ENCODE measurements around the gene PLA2G4F.

DNA sequence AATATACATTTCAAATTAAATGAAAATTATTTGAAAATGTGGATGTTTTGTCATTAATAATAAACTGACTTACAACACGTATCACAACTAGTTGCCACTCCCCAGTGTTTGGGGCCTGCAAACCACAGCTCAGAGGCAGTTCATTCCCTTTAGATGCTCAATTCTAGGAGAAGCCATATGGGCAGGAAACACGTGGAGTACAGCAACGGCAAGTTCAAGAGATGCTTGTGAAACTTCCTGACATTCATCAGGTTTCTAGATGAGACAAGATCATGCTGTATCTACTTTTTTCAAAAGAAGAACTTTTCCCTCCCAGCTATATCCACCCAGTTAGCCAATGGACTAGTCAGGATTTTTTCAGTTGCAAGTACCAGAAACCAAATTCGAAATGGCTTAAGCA is 44.5 kb downstream of the PLA2G4F start:
- TF ChIP-seq EZH2 (IDR thresholded peaks at IDR 0.05) (no peak), ZFX (IDR thresholded peaks at IDR 0.05) (no peak), SP1 (IDR thresholded peaks at IDR 0.05; ENCODE audit: low read depth) (no peak), TCF7L2 (IDR thresholded peaks at IDR 0.05; ENCODE audit: borderline replicate concordance, extremely low read depth, insufficient read depth, insufficient read length) (no peak), ZNF274 (IDR thresholded peaks at IDR 0.05; ENCODE audit: low read depth, low read length) (no peak), POLR2A (IDR thresholded peaks at IDR 0.05; ENCODE audit: borderline replicate concordance, extremely low read depth, insufficient read depth, insufficient read length) (no peak), YY1 (IDR thresholded peaks at IDR 0.05; ENCODE audit: extremely low read depth, insufficient replicate concordance, low read depth, low read length) (no peak), EGR1 (IDR thresholded peaks at IDR 0.05; ENCODE audit: low read depth) (no peak), EZH2phosphoT487 (IDR thresholded peaks at IDR 0.05; ENCODE audit: borderline replicate concordance) (no peak), POLR2AphosphoS5 (IDR thresholded peaks at IDR 0.05; ENCODE audit: low read depth, low read length) (no peak), FOSL1 (IDR thresholded peaks at IDR 0.05; ENCODE audit: low read depth) (no peak)
- TF ChIP-seq, protein P1, sequence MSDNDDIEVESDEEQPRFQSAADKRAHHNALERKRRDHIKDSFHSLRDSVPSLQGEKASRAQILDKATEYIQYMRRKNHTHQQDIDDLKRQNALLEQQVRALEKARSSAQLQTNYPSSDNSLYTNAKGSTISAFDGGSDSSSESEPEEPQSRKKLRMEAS (IDR thresholded peaks at IDR 0.05) = no peak
- TF ChIP-seq, protein P2, sequence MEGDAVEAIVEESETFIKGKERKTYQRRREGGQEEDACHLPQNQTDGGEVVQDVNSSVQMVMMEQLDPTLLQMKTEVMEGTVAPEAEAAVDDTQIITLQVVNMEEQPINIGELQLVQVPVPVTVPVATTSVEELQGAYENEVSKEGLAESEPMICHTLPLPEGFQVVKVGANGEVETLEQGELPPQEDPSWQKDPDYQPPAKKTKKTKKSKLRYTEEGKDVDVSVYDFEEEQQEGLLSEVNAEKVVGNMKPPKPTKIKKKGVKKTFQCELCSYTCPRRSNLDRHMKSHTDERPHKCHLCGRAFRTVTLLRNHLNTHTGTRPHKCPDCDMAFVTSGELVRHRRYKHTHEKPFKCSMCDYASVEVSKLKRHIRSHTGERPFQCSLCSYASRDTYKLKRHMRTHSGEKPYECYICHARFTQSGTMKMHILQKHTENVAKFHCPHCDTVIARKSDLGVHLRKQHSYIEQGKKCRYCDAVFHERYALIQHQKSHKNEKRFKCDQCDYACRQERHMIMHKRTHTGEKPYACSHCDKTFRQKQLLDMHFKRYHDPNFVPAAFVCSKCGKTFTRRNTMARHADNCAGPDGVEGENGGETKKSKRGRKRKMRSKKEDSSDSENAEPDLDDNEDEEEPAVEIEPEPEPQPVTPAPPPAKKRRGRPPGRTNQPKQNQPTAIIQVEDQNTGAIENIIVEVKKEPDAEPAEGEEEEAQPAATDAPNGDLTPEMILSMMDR (IDR thresholded peaks at IDR 0.05 in 2 of 3, conservative IDR thresholded peaks at IDR 0.05 in 1 of 3; ENCODE audit: borderline replicate concordance in 1 of 3, insufficient read depth in 1 of 3, low read depth in 2 of 3, low read length in 2 of 3) = no peak
- TF ChIP-seq, protein P3, sequence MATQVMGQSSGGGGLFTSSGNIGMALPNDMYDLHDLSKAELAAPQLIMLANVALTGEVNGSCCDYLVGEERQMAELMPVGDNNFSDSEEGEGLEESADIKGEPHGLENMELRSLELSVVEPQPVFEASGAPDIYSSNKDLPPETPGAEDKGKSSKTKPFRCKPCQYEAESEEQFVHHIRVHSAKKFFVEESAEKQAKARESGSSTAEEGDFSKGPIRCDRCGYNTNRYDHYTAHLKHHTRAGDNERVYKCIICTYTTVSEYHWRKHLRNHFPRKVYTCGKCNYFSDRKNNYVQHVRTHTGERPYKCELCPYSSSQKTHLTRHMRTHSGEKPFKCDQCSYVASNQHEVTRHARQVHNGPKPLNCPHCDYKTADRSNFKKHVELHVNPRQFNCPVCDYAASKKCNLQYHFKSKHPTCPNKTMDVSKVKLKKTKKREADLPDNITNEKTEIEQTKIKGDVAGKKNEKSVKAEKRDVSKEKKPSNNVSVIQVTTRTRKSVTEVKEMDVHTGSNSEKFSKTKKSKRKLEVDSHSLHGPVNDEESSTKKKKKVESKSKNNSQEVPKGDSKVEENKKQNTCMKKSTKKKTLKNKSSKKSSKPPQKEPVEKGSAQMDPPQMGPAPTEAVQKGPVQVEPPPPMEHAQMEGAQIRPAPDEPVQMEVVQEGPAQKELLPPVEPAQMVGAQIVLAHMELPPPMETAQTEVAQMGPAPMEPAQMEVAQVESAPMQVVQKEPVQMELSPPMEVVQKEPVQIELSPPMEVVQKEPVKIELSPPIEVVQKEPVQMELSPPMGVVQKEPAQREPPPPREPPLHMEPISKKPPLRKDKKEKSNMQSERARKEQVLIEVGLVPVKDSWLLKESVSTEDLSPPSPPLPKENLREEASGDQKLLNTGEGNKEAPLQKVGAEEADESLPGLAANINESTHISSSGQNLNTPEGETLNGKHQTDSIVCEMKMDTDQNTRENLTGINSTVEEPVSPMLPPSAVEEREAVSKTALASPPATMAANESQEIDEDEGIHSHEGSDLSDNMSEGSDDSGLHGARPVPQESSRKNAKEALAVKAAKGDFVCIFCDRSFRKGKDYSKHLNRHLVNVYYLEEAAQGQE (IDR thresholded peaks at IDR 0.05; ENCODE audit: low read depth) = no peak

All from HCT116 (cell line).